Measurements from ENCODE around the gene FAM171A1.

GRCh38 chr10:15242261-15242840 lies 128.7 kb downstream of the FAM171A1 start:
- no peak for TF ChIP-seq POLR2A (IDR thresholded peaks at IDR 0.05; ENCODE audit: low read length)
- TF ChIP-seq GATA1 (IDR thresholded peaks at IDR 0.05; ENCODE audit: low read depth, low read length): no peak

Measured in erythroblast (primary cell).